WI38 (cell line): Measurements from ENCODE around the gene ST8SIA1.
"Not testable (repeated sequence)": the region's sequence is repeated elsewhere in the genome, so short reads cannot be mapped to it uniquely, and the experiment has no call there.

Experiments used
- H3K4me3 ChIP-seq: 2 replicates; pipeline ENCODE4 v1.5.1; 2011; ENCODE audit warnings: low read depth, mild to moderate bottlenecking, control low read depth, low read length
- CTCF ChIP-seq: IDR thresholded peaks from 2 replicates; pipeline ENCODE4 v1.5.1; 2012; ENCODE audit warnings: low read depth, mild to moderate bottlenecking, control low read depth, low read length

The ST8SIA1 gene

GRCh38 chr12:22160396-22161003 lies 174.0 kb downstream of the ST8SIA1 start:
- no peak overlapping the region for H3K4me3 ChIP-seq
- TF ChIP-seq CTCF, result no peak

GRCh38 chr12:22149286-22149685 lies 185.2 kb downstream of the ST8SIA1 start:
- H3K4me3 ChIP-seq, result not testable (repeated sequence)

GRCh38 chr12:22146686-22147085 lies 187.8 kb downstream of the ST8SIA1 start:
- not testable (repeated sequence) for H3K4me3 ChIP-seq
